T-helper 1 cell treated with Interleukin-12 subunit alpha and Interleukin-12 subunit beta and Interleukin-4 antibody, amounts not matched to agents 30 μg/mL and 1 μg/mL, for 36 hours (primary cell): ENCODE data around the gene MRPS7.
A peak's percentile ranks its signal among the peaks of the same experiment; 100 is the strongest.

Source experiments
- H3K27ac Mint-ChIP-seq: one replicate; pipeline ENCODE4 v1.8.0; 2021; ENCODE audit warnings: mild to moderate bottlenecking, mixed read lengths
- H3K27me3 Mint-ChIP-seq: one replicate; pipeline ENCODE4 v1.8.0; 2021; ENCODE audit warnings: low read depth, mixed read lengths
- H3K36me3 Mint-ChIP-seq: one replicate; pipeline ENCODE4 v1.8.0; 2021; ENCODE audit warnings: low read depth, mixed read lengths
- H3K4me1 Mint-ChIP-seq: one replicate; pipeline ENCODE4 v1.8.0; 2021; ENCODE audit warnings: low read depth, mixed read lengths
- H3K4me3 Mint-ChIP-seq: one replicate; pipeline ENCODE4 v1.8.0; 2021; ENCODE audit warnings: mild to moderate bottlenecking, moderate library complexity, mixed read lengths
- H3K9me3 Mint-ChIP-seq: one replicate; pipeline ENCODE4 v1.8.0; 2021; ENCODE audit warnings: mixed read lengths

The MRPS7 gene

GRCh38 chr17:75301502-75302206 is 40.0 kb downstream of the MRPS7 start:
- no peak overlapping the region for H3K4me3 Mint-ChIP-seq
- peaks cover 2% of the 10 kb centered on the region for H3K36me3 Mint-ChIP-seq
- H3K27ac Mint-ChIP-seq = no peak overlapping the region
- H3K27me3 Mint-ChIP-seq = no peaks in the 10 kb centered on the region
- peaks cover 9% of the 10 kb centered on the region for H3K4me1 Mint-ChIP-seq
- H3K9me3 Mint-ChIP-seq = no peaks in the 10 kb centered on the region

- Mint-ChIP-seq H3K4me1 (peaks cover 3% of the 10 kb centered on the region), H3K27ac (no peak overlapping the region), H3K36me3 (no peaks in the 10 kb centered on the region), H3K4me3 (no peak overlapping the region), H3K9me3 (no peaks in the 10 kb centered on the region), H3K27me3 (no peaks in the 10 kb centered on the region)
Measured at GRCh38 chr17:75307957-75308731, 46.5 kb downstream of the MRPS7 start.

- Mint-ChIP-seq H3K4me3 (no peak overlapping the region), H3K9me3 (no peaks in the 10 kb centered on the region), H3K27me3 (no peaks in the 10 kb centered on the region), H3K36me3 (peaks cover 2% of the 10 kb centered on the region), H3K4me1 (peaks cover 6% of the 10 kb centered on the region), H3K27ac (peak overlapping the region; percentile 38)
Measured at GRCh38 chr17:75308732-75309629, 47.3 kb downstream of the MRPS7 start.

GRCh38 chr17:75313941-75314551 is 52.4 kb downstream of the MRPS7 start:
- H3K27me3 Mint-ChIP-seq = no peaks in the 10 kb centered on the region
- H3K4me1 Mint-ChIP-seq = peaks cover 13% of the 10 kb centered on the region
- peak overlapping the region; percentile 59 for H3K27ac Mint-ChIP-seq
- peaks cover 6% of the 10 kb centered on the region for H3K36me3 Mint-ChIP-seq
- H3K4me3 Mint-ChIP-seq = no peak overlapping the region
- no peaks in the 10 kb centered on the region for H3K9me3 Mint-ChIP-seq

GRCh38 chr17:75315541-75316243 is 54.0 kb downstream of the MRPS7 start:
- Mint-ChIP-seq H3K4me1 (peaks cover 13% of the 10 kb centered on the region), H3K36me3 (peaks cover 15% of the 10 kb centered on the region), H3K27ac (no peak overlapping the region), H3K27me3 (no peaks in the 10 kb centered on the region), H3K4me3 (no peak overlapping the region), H3K9me3 (no peaks in the 10 kb centered on the region)
